Subcutaneous abdominal adipose tissue (tissue), 5 donors: ENCODE results near the gene CALML6.

ENCODE experiments used
- H3K27ac ChIP-seq: one replicate; pipeline ENCODE4 v1.7.0; 2013; ENCODE audit warnings: low read depth, mild to moderate bottlenecking, inconsistent platforms, low read length, moderate library complexity
- H3K27me3 ChIP-seq, 5 donors: one replicate each; pipeline ENCODE4 v1.7.0; 2013; ENCODE audit warnings: low read length in 5 of 5, inconsistent platforms in 1 of 5; ENCODE audit not compliant: control insufficient read depth in 5 of 5, insufficient read depth in 4 of 5
- H3K36me3 ChIP-seq, 5 donors: one replicate each; pipeline ENCODE4 v1.7.0; 2013; ENCODE audit warnings: low read length in 5 of 5; ENCODE audit not compliant: control insufficient read depth in 5 of 5, insufficient read depth in 5 of 5
- H3K4me1 ChIP-seq, 5 donors: one replicate each; pipeline ENCODE4 v1.7.0; 2013; ENCODE audit warnings: low read length in 5 of 5, mild to moderate bottlenecking in 3 of 5, moderate library complexity in 1 of 5; ENCODE audit not compliant: control insufficient read depth in 5 of 5, insufficient read depth in 5 of 5
- H3K4me3 ChIP-seq, 5 donors: one replicate each; pipeline ENCODE4 v1.7.0; 2013; ENCODE audit warnings: low read length in 5 of 5, low read depth in 1 of 5
- H3K9ac ChIP-seq, 5 donors: one replicate each; pipeline ENCODE4 v1.7.0; 2013; ENCODE audit warnings: low read length in 5 of 5, mild to moderate bottlenecking in 4 of 5, moderate library complexity in 3 of 5
- H3K9me3 ChIP-seq, 5 donors: one replicate each; pipeline ENCODE4 v1.7.0; 2013; ENCODE audit warnings: low read length in 5 of 5; ENCODE audit not compliant: control insufficient read depth in 5 of 5
- donor health status: healthy.
- donor health status: healthy.
- donor health status: healthy.
- donor health status: healthy.
- donor health status: healthy.

The CALML6 gene

GRCh38 chr1:1914971-1915692, at the start of gene CALML6:
CALML6 (plus strand) TSS chr1:1915260; CDS start chr1:1915281, 21 bp downstream.
- Histone ChIP-seq H3K4me1 (peaks cover 2 to 22% (median 16%) of the 10 kb centered on the region in 5 donors), H3K9ac (no peak within 1 kb of the TSS), H3K4me3 (no peak within 1 kb of the TSS), H3K27ac (no peak within 1 kb of the TSS), H3K36me3 (no peaks in the 10 kb centered on the region), H3K27me3 (peaks cover 0 to 6% (median 0%) of the 10 kb centered on the region in 5 donors), H3K9me3 (no peaks in the 10 kb centered on the region)

- no peak overlapping the region for H3K9ac ChIP-seq
- H3K4me3 ChIP-seq: no peak overlapping the region
- H3K27ac ChIP-seq: no peak overlapping the region
- peaks cover 0 to 46% (median 25%) of the 10 kb centered on the region in 5 donors for H3K4me1 ChIP-seq
- no peaks in the 10 kb centered on the region for H3K9me3 ChIP-seq
- no peaks in the 10 kb centered on the region for H3K27me3 ChIP-seq
- H3K36me3 ChIP-seq: no peaks in the 10 kb centered on the region
Observed at GRCh38 chr1:1867164-1867563, 47.9 kb upstream of the CALML6 start.

- H3K27ac ChIP-seq: no peak overlapping the region
- peaks cover 0 to 7% (median 0%) of the 10 kb centered on the region in 5 donors for H3K36me3 ChIP-seq
- H3K9me3 ChIP-seq: no peaks in the 10 kb centered on the region
- H3K4me1 ChIP-seq: peaks cover 8 to 48% (median 33%) of the 10 kb centered on the region in 5 donors
- H3K27me3 ChIP-seq: no peaks in the 10 kb centered on the region
- H3K4me3 ChIP-seq: no peak overlapping the region
- H3K9ac ChIP-seq: no peak overlapping the region
Observed at GRCh38 chr1:1869469-1869868, 45.6 kb upstream of the CALML6 start.

- Histone ChIP-seq H3K27ac (no peak overlapping the region), H3K4me3 (no peak overlapping the region), H3K36me3 (peaks cover 0 to 21% (median 10%) of the 10 kb centered on the region in 5 donors), H3K27me3 (no peaks in the 10 kb centered on the region), H3K9me3 (no peaks in the 10 kb centered on the region), H3K9ac (peak overlapping the region in 1 of 5 donors; percentile 47), H3K4me1 (peaks cover 10 to 62% (median 42%) of the 10 kb centered on the region in 5 donors)
Observed at GRCh38 chr1:1872329-1872994, 42.6 kb upstream of the CALML6 start.

GRCh38 chr1:1873186-1873585, 41.9 kb upstream of the CALML6 start:
- no peak overlapping the region for H3K9ac ChIP-seq

GRCh38 chr1:1874901-1875300, 40.2 kb upstream of the CALML6 start:
- peaks cover 0 to 23% (median 12%) of the 10 kb centered on the region in 5 donors for H3K36me3 ChIP-seq
- no peaks in the 10 kb centered on the region for H3K9me3 ChIP-seq
- H3K9ac ChIP-seq: no peak overlapping the region
- no peak overlapping the region for H3K4me3 ChIP-seq
- peaks cover 13 to 70% (median 46%) of the 10 kb centered on the region in 5 donors for H3K4me1 ChIP-seq
- no peak overlapping the region for H3K27ac ChIP-seq
- H3K27me3 ChIP-seq: no peaks in the 10 kb centered on the region

More at GRCh38 chr1:1873186-1873585, 41.9 kb upstream of the CALML6 start:
- Histone ChIP-seq H3K36me3 (peaks cover 0 to 21% (median 10%) of the 10 kb centered on the region in 5 donors), H3K4me1 (peaks cover 10 to 68% (median 45%) of the 10 kb centered on the region in 5 donors), H3K27ac (no peak overlapping the region), H3K4me3 (no peak overlapping the region), H3K27me3 (no peaks in the 10 kb centered on the region), H3K9me3 (no peaks in the 10 kb centered on the region)

- Histone ChIP-seq H3K27me3 (no peaks in the 10 kb centered on the region), H3K9ac (no peak overlapping the region), H3K36me3 (peaks cover 0 to 23% (median 12%) of the 10 kb centered on the region in 5 donors), H3K4me1 (peaks cover 16 to 69% (median 53%) of the 10 kb centered on the region in 5 donors), H3K9me3 (no peaks in the 10 kb centered on the region), H3K4me3 (no peak overlapping the region), H3K27ac (no peak overlapping the region)
Observed at GRCh38 chr1:1875932-1876331, 39.1 kb upstream of the CALML6 start.

- peaks cover 0 to 23% (median 12%) of the 10 kb centered on the region in 5 donors for H3K36me3 ChIP-seq
- H3K4me1 ChIP-seq: peaks cover 20 to 71% (median 57%) of the 10 kb centered on the region in 5 donors
- H3K9ac ChIP-seq: no peak overlapping the region
- H3K4me3 ChIP-seq: no peak overlapping the region
- no peaks in the 10 kb centered on the region for H3K27me3 ChIP-seq
- no peak overlapping the region for H3K27ac ChIP-seq
- no peaks in the 10 kb centered on the region for H3K9me3 ChIP-seq
Observed at GRCh38 chr1:1876335-1876930, 38.6 kb upstream of the CALML6 start.

- Histone ChIP-seq H3K4me1 (peaks cover 23 to 67% (median 55%) of the 10 kb centered on the region in 5 donors), H3K9ac (no peak overlapping the region)
Observed at GRCh38 chr1:1877865-1878436, 37.1 kb upstream of the CALML6 start.

More at GRCh38 chr1:1877865-1878436, 37.1 kb upstream of the CALML6 start:
- H3K27ac ChIP-seq: no peak overlapping the region
- no peaks in the 10 kb centered on the region for H3K27me3 ChIP-seq
- H3K4me3 ChIP-seq: no peak overlapping the region
- H3K9me3 ChIP-seq: no peaks in the 10 kb centered on the region
- peaks cover 0 to 22% (median 12%) of the 10 kb centered on the region in 5 donors for H3K36me3 ChIP-seq
